Measurements from ENCODE around the gene OR52I1.

Gene OR52I1

DNA sequence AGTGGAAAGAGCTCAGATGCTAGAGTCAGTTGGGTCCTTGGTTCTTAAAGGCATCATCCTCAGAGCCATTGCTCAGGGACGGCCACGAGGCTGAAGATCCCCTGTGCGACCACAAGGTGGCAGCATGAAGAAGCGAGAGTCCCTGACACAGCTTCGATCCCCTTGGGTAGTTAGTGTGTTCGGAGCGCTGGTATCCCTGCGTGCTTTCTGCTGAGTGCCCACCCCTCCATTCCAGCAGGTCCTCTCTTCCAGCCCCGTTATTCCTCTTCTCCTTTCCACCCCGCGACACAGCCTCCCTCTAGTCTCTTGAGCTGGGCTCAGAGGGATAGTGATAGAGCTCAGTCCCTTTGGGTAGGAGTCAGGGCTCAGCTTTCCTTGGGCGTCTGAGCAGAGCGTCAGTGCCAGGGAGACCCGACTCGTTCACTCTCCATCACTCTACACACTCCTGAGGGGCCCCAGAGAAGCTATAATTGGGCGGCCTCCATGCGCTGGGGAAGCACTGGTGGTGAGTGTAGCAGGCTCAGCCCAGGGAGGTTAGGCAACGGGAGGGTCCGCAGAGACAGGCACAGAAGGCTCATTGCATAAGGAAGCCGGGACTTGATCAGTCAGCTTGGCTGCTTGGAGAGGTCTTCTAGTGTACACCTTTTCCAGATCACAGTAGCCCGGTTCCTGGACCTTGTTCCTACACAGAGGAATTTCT, 43.3 kb downstream of the OR52I1 start, which contains the start of gene OR51D1:
OR51D1 (plus strand) TSS at position 516 of the 700 bp plus-strand sequence. CDS start 2,314 bp downstream, outside the sequence.
- H3K4me1 ChIP-seq: no peaks in the 10 kb centered on the region
- no peaks in the 10 kb centered on the region for H3K36me3 ChIP-seq (replicated peaks)
- in situ Hi-C loops (cut with MboI; ENCODE audit: low sequenced_read_pairs): loop anchor here (10.0 to 25.0 kb wide), 4 partner anchors 188 to 1175 kb away; partner anchors contain the start of genes OR51F2, OR51M1 and OR52N2
- H3K27me3 ChIP-seq (ENCODE audit: low read depth): peaks cover 3% of the 10 kb centered on the region
- no peaks in the 10 kb centered on the region for H3K9me3 ChIP-seq
- DNase-seq (ENCODE audit: low spot score in 2 of 2): peak; percentile 59 to 80
- no peak within 1 kb of the TSS for H3K4me3 ChIP-seq

DNA sequence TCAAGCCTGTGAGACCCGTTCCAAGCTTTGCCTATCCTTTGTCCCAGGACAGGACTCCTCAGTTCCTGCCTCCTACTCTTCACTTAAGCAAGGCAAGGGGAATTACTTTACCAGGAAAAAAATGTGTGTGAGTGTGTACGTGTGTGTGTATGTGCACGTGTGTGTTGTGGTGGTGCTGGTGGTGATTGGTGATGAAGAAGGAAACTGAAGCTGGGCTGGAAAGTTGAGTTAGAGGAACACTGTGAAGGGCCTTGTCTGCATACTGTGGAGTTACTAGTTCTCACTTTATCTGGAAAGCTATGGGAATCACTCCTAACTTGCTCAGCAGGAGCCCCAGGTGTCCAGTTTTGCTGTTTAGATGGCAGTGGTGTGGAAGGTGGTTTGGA, 43.8 kb downstream of the OR52I1 start:
- Histone ChIP-seq H3K27me3 (ENCODE audit: low read depth) (peaks cover 3% of the 10 kb centered on the region), H3K4me1 (no peaks in the 10 kb centered on the region), H3K9me3 (no peaks in the 10 kb centered on the region), H3K4me3 (no peak overlapping the region), H3K36me3 (replicated peaks) (no peaks in the 10 kb centered on the region)
- in situ Hi-C loops (cut with MboI; ENCODE audit: low sequenced_read_pairs): loop anchor here (10.0 to 25.0 kb wide), 4 partner anchors 187 to 1175 kb away; partner anchors contain the start of genes OR51F2, OR51M1 and OR52N2
- DNase-seq (ENCODE audit: low spot score in 2 of 2): no peak

DNA sequence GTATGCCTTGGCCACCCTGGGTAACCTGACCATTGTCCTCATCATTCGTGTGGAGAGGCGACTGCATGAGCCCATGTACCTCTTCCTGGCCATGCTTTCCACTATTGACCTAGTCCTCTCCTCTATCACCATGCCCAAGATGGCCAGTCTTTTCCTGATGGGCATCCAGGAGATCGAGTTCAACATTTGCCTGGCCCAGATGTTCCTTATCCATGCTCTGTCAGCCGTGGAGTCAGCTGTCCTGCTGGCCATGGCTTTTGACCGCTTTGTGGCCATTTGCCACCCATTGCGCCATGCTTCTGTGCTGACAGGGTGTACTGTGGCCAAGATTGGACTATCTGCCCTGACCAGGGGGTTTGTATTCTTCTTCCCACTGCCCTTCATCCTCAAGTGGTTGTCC, 46.1 kb downstream of the OR52I1 start:
- no peak overlapping the region for H3K4me3 ChIP-seq
- no peaks in the 10 kb centered on the region for H3K9me3 ChIP-seq
- no peak for DNase-seq (ENCODE audit: low spot score in 2 of 2)
- H3K36me3 ChIP-seq (replicated peaks): no peaks in the 10 kb centered on the region
- in situ Hi-C loops (cut with MboI; ENCODE audit: low sequenced_read_pairs): loop anchor here (10.0 to 25.0 kb wide), 4 partner anchors 185 to 1172 kb away; partner anchors contain the start of genes OR51F2, OR51M1 and OR52N2
- peaks cover 3% of the 10 kb centered on the region for H3K27me3 ChIP-seq (ENCODE audit: low read depth)
- H3K4me1 ChIP-seq: no peaks in the 10 kb centered on the region

DNA sequence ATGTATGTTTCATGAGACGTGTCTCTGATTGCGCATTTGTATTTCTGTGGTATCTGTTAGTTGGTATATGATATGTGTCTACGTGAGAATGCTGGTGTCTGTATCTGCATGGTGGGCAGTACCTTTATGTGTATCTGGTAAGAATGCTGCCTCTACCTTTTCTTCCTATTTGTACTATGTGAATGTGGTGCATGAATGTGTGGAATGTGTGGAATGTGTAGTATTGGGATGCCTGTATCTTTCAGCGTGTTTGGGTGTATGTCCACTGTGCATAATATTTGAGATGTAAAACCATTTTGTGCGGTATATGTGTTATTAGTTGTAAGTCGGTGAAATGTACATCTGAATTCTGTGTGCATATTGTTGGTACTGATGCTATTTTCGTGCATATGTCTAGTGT, 47.7 kb downstream of the OR52I1 start:
- no peaks in the 10 kb centered on the region for H3K36me3 ChIP-seq (replicated peaks)
- no peaks in the 10 kb centered on the region for H3K4me1 ChIP-seq
- no peaks in the 10 kb centered on the region for H3K9me3 ChIP-seq
- no peaks in the 10 kb centered on the region for H3K27me3 ChIP-seq (ENCODE audit: low read depth)
- DNase-seq (ENCODE audit: low spot score in 2 of 2): peak in 1 of 2 experiments; percentile 15
- no peak overlapping the region for H3K4me3 ChIP-seq
- in situ Hi-C loops (cut with MboI; ENCODE audit: low sequenced_read_pairs): loop anchor here (25.0 kb wide), 2 partner anchors 746 to 1171 kb away; partner anchors contain the start of genes OR51M1 and OR52N2

DNA sequence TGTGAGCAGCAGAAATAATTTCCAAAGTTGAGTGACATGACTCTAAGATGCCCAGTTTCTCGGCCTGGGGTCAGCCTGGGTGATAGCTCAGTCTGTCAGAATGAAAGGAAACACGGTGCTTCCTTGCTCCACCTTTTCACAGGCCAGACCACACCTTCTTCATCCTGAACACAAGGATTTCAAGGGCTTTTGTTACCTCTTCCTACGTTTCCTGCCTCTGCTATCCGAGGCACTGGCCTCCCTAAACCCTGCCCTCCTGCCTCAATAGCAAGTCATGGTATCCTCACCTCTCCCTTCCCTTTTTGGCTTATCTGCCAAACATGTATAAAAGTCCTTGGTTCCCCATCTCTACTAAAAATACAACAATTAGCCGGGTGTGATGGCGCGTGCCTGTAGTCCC, 48.2 kb downstream of the OR52I1 start:
- in situ Hi-C loops (cut with MboI; ENCODE audit: low sequenced_read_pairs): loop anchor here (25.0 kb wide), 2 partner anchors 745 to 1170 kb away; partner anchors contain the start of genes OR51M1 and OR52N2
- no peaks in the 10 kb centered on the region for H3K9me3 ChIP-seq
- H3K27me3 ChIP-seq (ENCODE audit: low read depth): no peaks in the 10 kb centered on the region
- H3K4me1 ChIP-seq: no peaks in the 10 kb centered on the region
- no peaks in the 10 kb centered on the region for H3K36me3 ChIP-seq (replicated peaks)
- no peak for DNase-seq (ENCODE audit: low spot score in 2 of 2)
- H3K4me3 ChIP-seq: no peak overlapping the region

DNA sequence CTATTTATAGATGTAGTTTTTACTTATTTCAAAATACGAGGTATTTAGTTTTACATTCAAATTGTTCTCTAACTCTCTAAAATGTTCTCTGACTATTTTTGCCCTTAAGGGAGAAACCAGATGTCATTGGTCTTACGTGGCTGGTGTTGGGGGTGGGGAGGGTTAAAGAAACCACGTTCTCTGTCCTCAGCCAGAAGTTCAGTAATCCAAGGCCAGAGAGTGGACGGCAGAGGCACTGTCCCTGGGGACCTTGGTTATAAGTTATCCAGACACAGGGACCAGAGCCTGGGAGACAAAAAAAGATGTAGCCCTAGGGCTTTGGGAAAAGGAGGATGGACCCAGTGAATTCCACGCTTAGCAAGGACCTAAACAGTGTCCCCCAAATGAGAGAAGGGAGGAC, 49.2 kb downstream of the OR52I1 start:
- Histone ChIP-seq H3K4me1 (no peaks in the 10 kb centered on the region), H3K27me3 (ENCODE audit: low read depth) (no peaks in the 10 kb centered on the region), H3K4me3 (no peak overlapping the region), H3K9me3 (no peaks in the 10 kb centered on the region), H3K36me3 (replicated peaks) (no peaks in the 10 kb centered on the region)
- DNase-seq (ENCODE audit: low spot score in 2 of 2): no peak
- in situ Hi-C loops (cut with MboI; ENCODE audit: low sequenced_read_pairs): loop anchor here (25.0 kb wide), 2 partner anchors 744 to 1169 kb away; partner anchors contain the start of genes OR51M1 and OR52N2

DNA sequence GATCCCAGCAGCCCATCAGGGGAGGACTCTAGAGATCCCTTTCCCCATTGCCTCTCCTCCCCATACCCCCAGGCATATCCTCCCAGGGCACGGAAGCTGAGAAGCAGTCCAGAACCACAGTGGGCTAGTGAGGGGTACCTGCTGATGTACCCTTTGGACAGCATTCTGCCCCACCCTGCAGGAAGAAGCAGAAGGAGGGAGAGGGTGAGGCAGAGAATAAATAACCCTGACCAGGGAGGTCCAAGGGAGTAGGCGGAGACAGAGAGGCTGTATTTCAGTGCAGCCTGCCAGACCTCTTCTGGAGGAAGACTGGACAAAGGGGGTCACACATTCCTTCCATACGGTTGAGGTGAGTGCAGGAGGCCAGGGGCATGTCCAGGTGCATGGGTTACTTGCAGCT, 49.8 kb downstream of the OR52I1 start, which contains the start of gene OR51E1:
OR51E1 (plus strand) TSS at position 301 of the 400 bp plus-strand sequence. CDS start 8,545 bp downstream, outside the sequence.
- Histone ChIP-seq H3K9me3 (no peaks in the 10 kb centered on the region), H3K4me3 (no peak within 1 kb of the TSS), H3K27me3 (ENCODE audit: low read depth) (no peaks in the 10 kb centered on the region), H3K36me3 (replicated peaks) (no peaks in the 10 kb centered on the region), H3K4me1 (no peaks in the 10 kb centered on the region)
- in situ Hi-C loops (cut with MboI; ENCODE audit: low sequenced_read_pairs): loop anchor here (25.0 kb wide), 2 partner anchors 744 to 1169 kb away; partner anchors contain the start of genes OR51M1 and OR52N2
- no peak for DNase-seq (ENCODE audit: low spot score in 2 of 2)

DNA sequence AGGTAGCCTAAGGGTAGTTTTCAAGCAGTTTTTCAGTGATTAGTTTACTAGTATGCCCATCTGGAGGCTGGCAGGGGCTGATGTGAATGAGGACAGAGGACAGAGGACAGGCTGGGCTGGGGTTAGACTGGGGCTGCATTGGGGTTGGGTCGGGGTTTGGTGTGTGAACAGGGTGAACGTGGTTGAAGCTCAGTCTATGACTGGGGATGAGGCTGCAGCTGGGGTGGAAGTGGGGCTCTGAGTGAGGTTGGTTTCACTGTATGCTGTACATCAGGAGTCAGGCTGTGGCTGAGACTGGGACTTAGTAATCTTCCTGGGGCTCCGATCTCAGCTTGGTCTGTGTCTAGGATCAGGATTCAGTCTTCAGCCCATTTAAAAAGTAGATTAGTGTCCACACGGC, 50.4 kb downstream of the OR52I1 start:
- DNase-seq (ENCODE audit: low spot score in 2 of 2): no peak
- Histone ChIP-seq H3K36me3 (replicated peaks) (no peaks in the 10 kb centered on the region), H3K4me1 (no peaks in the 10 kb centered on the region), H3K4me3 (no peak overlapping the region), H3K9me3 (no peaks in the 10 kb centered on the region), H3K27me3 (ENCODE audit: low read depth) (no peaks in the 10 kb centered on the region)
- in situ Hi-C loops (cut with MboI; ENCODE audit: low sequenced_read_pairs): loop anchor here (25.0 kb wide), 2 partner anchors 743 to 1168 kb away; partner anchors contain the start of genes OR51M1 and OR52N2
